ENCODE measurements around the gene ELF5.

DNA sequence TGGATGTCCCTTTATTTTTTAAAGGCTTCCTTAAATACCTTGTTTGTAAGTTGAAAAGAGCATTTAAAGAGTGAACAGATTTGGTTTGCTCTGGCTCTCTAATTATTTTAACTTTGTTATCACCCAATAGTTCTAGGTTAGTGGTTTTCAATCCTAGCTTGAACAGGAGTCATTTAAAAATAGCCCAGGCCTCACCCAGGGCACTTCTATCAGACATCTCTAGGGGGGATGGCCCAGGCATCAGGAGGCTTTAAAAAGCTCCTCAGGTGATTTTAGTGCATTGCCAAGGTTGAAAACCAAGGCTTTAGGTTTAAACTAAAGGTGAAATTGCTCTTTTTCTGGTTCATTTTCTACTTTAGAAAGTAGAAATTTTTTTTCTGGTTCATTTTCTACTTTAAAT is 66.5 kb downstream of the ELF5 start:
- TF ChIP-seq, protein P1, sequence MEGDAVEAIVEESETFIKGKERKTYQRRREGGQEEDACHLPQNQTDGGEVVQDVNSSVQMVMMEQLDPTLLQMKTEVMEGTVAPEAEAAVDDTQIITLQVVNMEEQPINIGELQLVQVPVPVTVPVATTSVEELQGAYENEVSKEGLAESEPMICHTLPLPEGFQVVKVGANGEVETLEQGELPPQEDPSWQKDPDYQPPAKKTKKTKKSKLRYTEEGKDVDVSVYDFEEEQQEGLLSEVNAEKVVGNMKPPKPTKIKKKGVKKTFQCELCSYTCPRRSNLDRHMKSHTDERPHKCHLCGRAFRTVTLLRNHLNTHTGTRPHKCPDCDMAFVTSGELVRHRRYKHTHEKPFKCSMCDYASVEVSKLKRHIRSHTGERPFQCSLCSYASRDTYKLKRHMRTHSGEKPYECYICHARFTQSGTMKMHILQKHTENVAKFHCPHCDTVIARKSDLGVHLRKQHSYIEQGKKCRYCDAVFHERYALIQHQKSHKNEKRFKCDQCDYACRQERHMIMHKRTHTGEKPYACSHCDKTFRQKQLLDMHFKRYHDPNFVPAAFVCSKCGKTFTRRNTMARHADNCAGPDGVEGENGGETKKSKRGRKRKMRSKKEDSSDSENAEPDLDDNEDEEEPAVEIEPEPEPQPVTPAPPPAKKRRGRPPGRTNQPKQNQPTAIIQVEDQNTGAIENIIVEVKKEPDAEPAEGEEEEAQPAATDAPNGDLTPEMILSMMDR (conservative IDR thresholded peaks at IDR 0.05 in 1 of 2, IDR thresholded peaks at IDR 0.05 in 1 of 2; ENCODE audit: low read depth in 1 of 2, low read length in 2 of 2): no peak
- no peak for TF ChIP-seq EZH2 (IDR thresholded peaks at IDR 0.05; ENCODE audit: low read length, missing control alignments)
